ENCODE results near the gene LEFTY1. TPM values are rescaled to one million over a fixed set of nuclear protein-coding genes. Genes with fewer than 3 reads are reported as not detected.

LEFTY1 gene
- total and polyA plus RNA-seq, 9 of the 15 experiments (the other 6 are each of a cell fraction or from before 2014, with no cell fraction given) = 0.07 to 0.24 (median 0.17) TPM; not detected in 5

DNA sequence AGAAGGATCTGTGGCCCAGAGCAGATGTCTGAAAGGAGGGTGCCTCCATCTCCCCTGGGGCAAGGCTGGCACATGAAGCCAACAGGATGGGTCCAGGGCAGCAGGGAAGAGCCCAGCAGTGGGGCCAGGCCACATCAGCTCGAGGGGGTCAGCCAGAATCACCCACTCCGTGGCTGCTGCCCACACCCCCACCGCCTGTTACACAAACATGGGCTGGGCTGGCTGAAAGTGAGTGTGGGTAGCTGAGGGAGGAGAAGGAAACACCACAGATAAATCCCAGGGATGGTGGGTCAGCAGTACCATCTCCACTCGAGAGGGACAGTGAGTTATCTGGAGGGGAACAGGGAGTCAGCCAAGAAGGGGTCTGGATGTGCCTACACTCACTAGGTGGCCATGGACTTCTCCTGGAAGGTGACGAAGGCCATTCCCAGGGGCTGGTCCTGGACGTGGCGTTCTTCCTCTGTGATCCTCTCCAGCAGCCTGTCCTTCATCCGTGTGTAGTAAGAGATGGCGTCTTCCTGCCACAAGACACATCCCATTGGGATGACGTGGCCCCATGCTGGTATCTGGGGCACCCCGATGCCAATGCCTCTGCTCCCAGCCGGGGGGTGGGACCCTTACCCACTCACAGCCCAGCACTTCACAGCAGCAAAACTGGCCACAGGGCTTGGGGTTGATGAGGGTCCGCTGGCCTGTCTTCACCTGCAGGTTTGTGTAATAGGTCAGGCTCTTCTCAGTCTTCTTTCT lies 26.9 kb downstream of the LEFTY1 start:
- in situ Hi-C loops (cut with MboI) (no loop called here), intact Hi-C loops (cut with micrococcal nuclease) (no loop called here)
- peak overlapping the region in 1 of 2 experiments; percentile 29; a peak in 1 of 4 replicates for H3K9ac ChIP-seq (ENCODE audit: insufficient read depth in 1 of 2, low read depth in 2 of 2, low read length in 2 of 2)

More for the DNA sequence above, 26.9 kb downstream of the LEFTY1 start:
- DNase-seq (ENCODE audit: extremely low read depth in 1 of 4, low spot score in 3 of 4) (no peak), FAIRE-seq (no peak), ATAC-seq (no peak)
- 0 out of 2 replicates have a peak, but pooled peaks have one; percentile 12 for TF ChIP-seq POLR2G (IDR thresholded peaks at IDR 0.05; ENCODE audit: low read depth, low read length)
- TF ChIP-seq, protein P1, sequence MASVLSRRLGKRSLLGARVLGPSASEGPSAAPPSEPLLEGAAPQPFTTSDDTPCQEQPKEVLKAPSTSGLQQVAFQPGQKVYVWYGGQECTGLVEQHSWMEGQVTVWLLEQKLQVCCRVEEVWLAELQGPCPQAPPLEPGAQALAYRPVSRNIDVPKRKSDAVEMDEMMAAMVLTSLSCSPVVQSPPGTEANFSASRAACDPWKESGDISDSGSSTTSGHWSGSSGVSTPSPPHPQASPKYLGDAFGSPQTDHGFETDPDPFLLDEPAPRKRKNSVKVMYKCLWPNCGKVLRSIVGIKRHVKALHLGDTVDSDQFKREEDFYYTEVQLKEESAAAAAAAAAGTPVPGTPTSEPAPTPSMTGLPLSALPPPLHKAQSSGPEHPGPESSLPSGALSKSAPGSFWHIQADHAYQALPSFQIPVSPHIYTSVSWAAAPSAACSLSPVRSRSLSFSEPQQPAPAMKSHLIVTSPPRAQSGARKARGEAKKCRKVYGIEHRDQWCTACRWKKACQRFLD (CRISPR knock-in tag; IDR thresholded peaks at IDR 0.05) = no peak
- ChIA-PET POLR2A (interaction anchor here (0.6 to 1.1 kb wide), 2 partner anchors 9 to 1212 kb away, joined by 3 read pairs; no protein-coding TSS in a partner anchor), CTCF (ENCODE audit: low intra/inter-chr PET ratio) (no interaction called here)
- peaks cover 88% of the 10 kb centered on the region; the same call in 2 of the 3 replicates for H3K36me3 ChIP-seq (ENCODE audit: control insufficient read depth, insufficient read depth, low read length)
- H3K9me3 ChIP-seq (replicated peaks; ENCODE audit: control insufficient read depth, insufficient read depth, low read depth, low read length) = no peaks in the 10 kb centered on the region
- H3K79me2 ChIP-seq (ENCODE audit: control insufficient read depth, insufficient read depth, low read length) = no peaks in the 10 kb centered on the region
- no peaks in the 10 kb centered on the region for H3K4me1 ChIP-seq (replicated peaks in 1 of 2; ENCODE audit: control insufficient read depth in 2 of 2, insufficient read depth in 2 of 2, low read length in 2 of 2)
- H3K4me2 ChIP-seq (ENCODE audit: insufficient read depth, low read length) = no peak overlapping the region
- H3K27ac ChIP-seq (ENCODE audit: extremely low read depth, low read depth, low read length) = no peak overlapping the region
- no peaks in the 10 kb centered on the region for H4K20me1 ChIP-seq (replicated peaks; ENCODE audit: control insufficient read depth, insufficient read depth, low read length)
- H3K9me1 ChIP-seq (ENCODE audit: control insufficient read depth, insufficient read depth, low read length) = no peaks in the 10 kb centered on the region
- no peak overlapping the region for H3K4me3 ChIP-seq
- H2AFZ ChIP-seq (ENCODE audit: low read depth, low read length) = no peak overlapping the region
- no TSS peak for BruUV-seq (replicated peaks)
- no peaks in the 10 kb centered on the region for H3K27me3 ChIP-seq (ENCODE audit: control insufficient read depth in 2 of 2, insufficient read depth in 2 of 2, low read length in 2 of 2)
- 93% methylated on average over 13 of the region's 13 CpGs for WGBS (ENCODE audit: insufficient coverage, low coverage, missing lambda C conversion rate)

Measured in K562 (cell line).